Prostate gland (tissue), 2 donors: ENCODE results near the gene ULK4.

Experiments used
- CTCF ChIP-seq, 4 experiments: fragments of 200-600 bp in 2 of 4; fragments of 450-650 bp in 2 of 4; sonication (generic) in 2 of 4; IDR thresholded peaks; 1 replicate in 3 of 4; 2 replicates in 1 of 4; pipeline ENCODE4 v1.5.1; 2016 to 2019; ENCODE audit warnings: antibody characterized with exemption in 4 of 4, mild to moderate bottlenecking in 2 of 4, moderate library complexity in 2 of 4
- POLR2A ChIP-seq: fragments of 450-650 bp; IDR thresholded peaks from one replicate; pipeline ENCODE4 v1.6.1; 2016; ENCODE audit warnings: antibody characterized with exemption, mild to moderate bottlenecking
- POLR2AphosphoS5 ChIP-seq: sonication (generic); formaldehyde crosslinking; IDR thresholded peaks from one replicate; pipeline ENCODE4 v1.6.1; 2017; ENCODE audit warnings: antibody characterized with exemption

GRCh38 chr3:41507336-41508062 lies 454.4 kb downstream of the ULK4 start:
- TF ChIP-seq CTCF (IDR thresholded peaks at IDR 0.05) (no peak), POLR2A (no peak), POLR2AphosphoS5 (no peak)
